ENCODE data around the gene ABHD6. TPM values are rescaled to one million over a fixed set of nuclear protein-coding genes. Genes with fewer than 3 reads are reported as not detected.

Gene ABHD6
- 12.7 TPM for total RNA-seq (2021; ENCODE audit: unreplicated experiment)
- polyA plus RNA-seq (2012), result 6.3 and 7.8 TPM in 2 replicates
- Bru-seq, nascent RNA, result percentile 52 among the genes with signal in this experiment
- percentile 45 among the genes with signal in this experiment for BruChase-seq, experiment 1, labeled RNA remaining after a 6-hour chase
- BruChase-seq, experiment 2, labeled RNA remaining after a 2-hour chase, result percentile 55 among the genes with signal in this experiment
- long read RNA-seq, transcript ABHD6-205 (10 exons, 2,482 nt), result major isoform, 10 of 32 reads
- long read RNA-seq, transcript ABHD6-201 (9 exons, 2,393 nt), result minor isoform, 9 of 32 reads
- long read RNA-seq, partial matches to known transcripts, result 7 of 32 reads
- long read RNA-seq, other reads (novel, unspliced or antisense), result 6 of 32 reads

GRCh38 chr3:58237238-58237940, at the start of gene ABHD6:
Gene ABHD6, plus strand, starts transcription at chr3:58237792. Its CDS starts 18,795 bp downstream, at chr3:58256587.
- TF ChIP-seq EZH2phosphoT487 (IDR thresholded peaks at IDR 0.05; ENCODE audit: borderline replicate concordance) (no peak), FOSL1 (IDR thresholded peaks at IDR 0.05; ENCODE audit: low read depth) (no peak), CEBPB (IDR thresholded peaks at IDR 0.05; ENCODE audit: low read depth) (no peak), SIN3A (IDR thresholded peaks at IDR 0.05; ENCODE audit: low read depth) (no peak), ZNF274 (IDR thresholded peaks at IDR 0.05; ENCODE audit: low read depth, low read length) (no peak), ZBTB33 (IDR thresholded peaks at IDR 0.05; ENCODE audit: extremely low read depth, insufficient replicate concordance, low read length) (no peak), EZH2 (IDR thresholded peaks at IDR 0.05) (no peak), SRF (IDR thresholded peaks at IDR 0.05; ENCODE audit: low read depth) (no peak), POLR2AphosphoS5 (IDR thresholded peaks at IDR 0.05; ENCODE audit: low read depth, low read length) (peak; percentile 69), RAD21 (IDR thresholded peaks at IDR 0.05; ENCODE audit: low read depth) (peak; percentile 69), SP1 (IDR thresholded peaks at IDR 0.05; ENCODE audit: low read depth) (no peak), CTCF (IDR thresholded peaks at IDR 0.05 in 2 of 3, conservative IDR thresholded peaks at IDR 0.05 in 1 of 3; ENCODE audit: borderline replicate concordance in 1 of 3, insufficient read depth in 1 of 3, low read depth in 2 of 3, low read length in 2 of 3) (peak in 2 of 3 experiments; percentile 26 to 36; a peak in 1 of 6 replicates), EGR1 (IDR thresholded peaks at IDR 0.05; ENCODE audit: low read depth) (peak; percentile 55; the same call in 1 of the 2 replicates), POLR2A (IDR thresholded peaks at IDR 0.05; ENCODE audit: borderline replicate concordance, extremely low read depth, insufficient read depth, insufficient read length) (no peak), MAX (IDR thresholded peaks at IDR 0.05) (peak; percentile 32; the same call in 1 of the 2 replicates)
- CTCF ChIA-PET, result interaction anchor here (1.5 kb wide), 1 partner anchor 69 kb away, joined by 6 read pairs; the partner anchor contains the start of genes HTD2 and RPP14
- no TSS peak for BruUV-seq (replicated peaks)
- Histone ChIP-seq H3K9me3 (ENCODE audit: control insufficient read depth in 1 of 2, insufficient read depth in 1 of 2, low read depth in 1 of 2, low read length in 2 of 2) (no peaks in the 10 kb centered on the region), H4K20me1 (ENCODE audit: insufficient read depth) (no peaks in the 10 kb centered on the region), H3K9ac (ENCODE audit: low read length) (peak within 1 kb of the TSS; percentile 71), H3K9me2 (ENCODE audit: insufficient read depth) (no peaks in the 10 kb centered on the region), H3K79me2 (ENCODE audit: insufficient read depth, low read length) (peaks cover 8% of the 10 kb centered on the region; the same call in 1 of the 2 replicates), H2AFZ (ENCODE audit: low read depth, low read length, poor library complexity, severe bottlenecking) (peak within 1 kb of the TSS; percentile 98), H3K4me3 (replicated peaks in 1 of 2; ENCODE audit: low read depth in 1 of 2, low read length in 2 of 2) (peak within 1 kb of the TSS; percentile 68 to 91), H3K36me3 (ENCODE audit: control insufficient read depth in 1 of 2, insufficient read depth in 2 of 2, low read length in 2 of 2) (no peaks in the 10 kb centered on the region), H3K27ac (ENCODE audit: low read depth, low read length) (peak within 1 kb of the TSS; percentile 73), H3K4me2 (ENCODE audit: low read length) (peak within 1 kb of the TSS; percentile 98), H3K27me3 (ENCODE audit: insufficient read depth, low read length) (no peaks in the 10 kb centered on the region), H3K4me1 (ENCODE audit: control insufficient read depth in 1 of 2, insufficient read depth in 2 of 2, low read length in 2 of 2) (peaks cover 8 to 26% of the 10 kb centered on the region in 2 experiments)
- peak; percentile 84 for ATAC-seq
- DNase-seq (ENCODE audit: low read depth, low spot score), result peak; percentile 33
- intact Hi-C loops (cut with micrococcal nuclease), result loop anchor here (2.0 kb wide), 1 partner anchor 35 kb away; no protein-coding TSS in a partner anchor
- RAD21 ChIA-PET (ENCODE audit: low non-redundant PET in 1 of 2, low total read pairs in 2 of 2, uncharacterized antibody in 2 of 2, unreplicated experiment in 2 of 2), result interaction anchor here in 1 of 2 experiments (1.0 kb wide), 1 partner anchor 49 kb away, joined by 4 read pairs; no protein-coding TSS in a partner anchor
- POLR2A ChIA-PET, result interaction anchor here (0.7 kb wide), 1 partner anchor 28 kb away, joined by 4 read pairs; no protein-coding TSS in a partner anchor
